Thoracic aorta (tissue), 2 donors: ENCODE results near the gene SH3RF1. TPM values are rescaled to one million over a fixed set of nuclear protein-coding genes. Genes with fewer than 3 reads are reported as not detected.

Experiments
- ATAC-seq: fragments of 150-250 bp; one replicate; pipeline ENCODE4 v1.8.0; 2017; ENCODE audit warnings: low read depth; ENCODE audit not compliant: insufficient number of reproducible peaks, low FRiP score
- DNase-seq: peaks from one replicate; pipeline ENCODE4 v3.0.0-alpha.2; 2020; ENCODE audit warnings: low spot score
- H3K27ac ChIP-seq, 2 donors: fragments of 200-600 bp; sonication (generic); 1 replicate in 1 of 2; 2 replicates in 1 of 2; pipeline ENCODE4 v1.5.1; 2016; ENCODE audit warnings: mild to moderate bottlenecking in 2 of 2, moderate library complexity in 2 of 2
- H3K27me3 ChIP-seq: fragments of 200-600 bp; sonication (generic); replicated peaks from 2 replicates; pipeline ENCODE4 v1.6.0; 2016; ENCODE audit warnings: mild to moderate bottlenecking; ENCODE audit not compliant: insufficient read depth
- H3K36me3 ChIP-seq: fragments of 200-600 bp; sonication (generic); one replicate; pipeline ENCODE4 v1.5.1; 2016
- H3K4me1 ChIP-seq, 2 donors: fragments of 200-600 bp; sonication (generic); 1 replicate in 1 of 2; 2 replicates in 1 of 2; pipeline versions ENCODE4 v1.5.1 to v1.6.0; 2016; ENCODE audit warnings: low read depth in 2 of 2, mild to moderate bottlenecking in 1 of 2; ENCODE audit not compliant: control insufficient read depth in 1 of 2
- H3K4me3 ChIP-seq: fragments of 200-600 bp; sonication (generic); 2 replicates; pipeline ENCODE4 v1.5.1; 2016; ENCODE audit warnings: mild to moderate bottlenecking
- H3K9me3 ChIP-seq: fragments of 200-600 bp; sonication (generic); 2 replicates; pipeline ENCODE4 v1.5.1; 2016
- CTCF ChIP-seq: fragments of 200-600 bp; sonication (generic); IDR thresholded peaks from one replicate; pipeline ENCODE4 v1.5.1; 2019; ENCODE audit warnings: antibody characterized with exemption
- total RNA-seq, 2 donors: library from RNA; depleted of rRNA; stranded (reverse); fragments of >200 nt; gene quantifications; one replicate each; pipeline versions ENCODE4 v1.1.0 to v1.2.3, GENCODE V29; 2016

SH3RF1 gene
- total RNA-seq, 2 donors from 2014 or later = 21.9 to 24.6 TPM

GRCh38 chr4:169274033-169274432 lies 3.3 kb upstream of the SH3RF1 start:
- TF ChIP-seq CTCF = no peak
- Histone ChIP-seq H3K27me3 (no peaks in the 10 kb centered on the region), H3K27ac (no peak overlapping the region), H3K9me3 (no peaks in the 10 kb centered on the region), H3K4me3 (no peak overlapping the region), H3K36me3 (no peaks in the 10 kb centered on the region), H3K4me1 (peaks cover 3 to 19% of the 10 kb centered on the region in 2 donors)
- ATAC-seq = no peak
- no peak for DNase-seq

GRCh38 chr4:169272265-169272886 lies 1.6 kb upstream of the SH3RF1 start:
- no peak for TF ChIP-seq CTCF
- Histone ChIP-seq H3K9me3 (no peaks in the 10 kb centered on the region), H3K4me1 (peaks cover 11 to 33% of the 10 kb centered on the region in 2 donors), H3K27me3 (no peaks in the 10 kb centered on the region), H3K36me3 (no peaks in the 10 kb centered on the region), H3K27ac (peak overlapping the region; percentile 88 to 93), H3K4me3 (peak overlapping the region; percentile 92)
- no peak for ATAC-seq
- DNase-seq = no peak

GRCh38 chr4:169271692-169272007 lies 894 bp upstream of the SH3RF1 start:
- Histone ChIP-seq H3K36me3 (no peaks in the 10 kb centered on the region), H3K27me3 (no peaks in the 10 kb centered on the region), H3K27ac (peak overlapping the region; percentile 88 to 93), H3K4me3 (peak overlapping the region; percentile 92), H3K4me1 (peaks cover 11 to 41% of the 10 kb centered on the region in 2 donors), H3K9me3 (no peaks in the 10 kb centered on the region)
- ATAC-seq = no peak
- no peak for DNase-seq
- TF ChIP-seq CTCF = no peak

- Histone ChIP-seq H3K4me1 (peaks cover 11 to 52% of the 10 kb centered on the region in 2 donors), H3K9me3 (no peaks in the 10 kb centered on the region), H3K36me3 (no peaks in the 10 kb centered on the region), H3K27ac (peak overlapping the region; percentile 88 to 93), H3K27me3 (no peaks in the 10 kb centered on the region), H3K4me3 (peak overlapping the region; percentile 92)
- DNase-seq (no peak), ATAC-seq (peak; percentile 71)
- no peak for TF ChIP-seq CTCF
These were observed 593 bp downstream of the SH3RF1 start for GRCh38 chr4:169269916-169270809.

GRCh38 chr4:169268951-169269760 lies 1.6 kb downstream of the SH3RF1 start:
- H3K9me3 ChIP-seq = no peaks in the 10 kb centered on the region
- ATAC-seq (no peak), DNase-seq (no peak)
- peaks cover 11 to 59% of the 10 kb centered on the region in 2 donors for H3K4me1 ChIP-seq
- peak overlapping the region; percentile 88 to 93 for H3K27ac ChIP-seq
- H3K36me3 ChIP-seq = no peaks in the 10 kb centered on the region
- peak overlapping the region; percentile 92 for H3K4me3 ChIP-seq
- no peaks in the 10 kb centered on the region for H3K27me3 ChIP-seq
- no peak for TF ChIP-seq CTCF
